Gastrocnemius medialis (tissue), 4 donors: ENCODE results near the gene SLAMF1.

Experiments
- CTCF ChIP-seq, 5 experiments: fragments of 450-650 bp in 3 of 5; fragments of 200-600 bp in 2 of 5; sonication (generic) in 2 of 5; IDR thresholded peaks in 4 of 5; conservative IDR thresholded peaks in 1 of 5; 1 replicate in 4 of 5; 2 replicates in 1 of 5; pipeline ENCODE4 v1.5.1; 2016 to 2019; ENCODE audit warnings: antibody characterized with exemption in 5 of 5, mild to moderate bottlenecking in 3 of 5, moderate library complexity in 3 of 5
- POLR2A ChIP-seq, 2 donors: fragments of 450-650 bp; IDR thresholded peaks; one replicate each; pipeline ENCODE4 v1.6.1; 2017; ENCODE audit warnings: antibody characterized with exemption in 2 of 2, mild to moderate bottlenecking in 2 of 2, moderate library complexity in 2 of 2

- TF ChIP-seq CTCF (IDR thresholded peaks at IDR 0.05 in 4 of 5, conservative IDR thresholded peaks at IDR 0.05 in 1 of 5): no peak
- no peak for TF ChIP-seq POLR2A (IDR thresholded peaks at IDR 0.05)
These were observed 71.7 kb downstream of the SLAMF1 start for GRCh38 chr1:160575112-160575664.
